Ovary (tissue), 9 donors: Measurements from ENCODE around the gene PARP2. TPM values are rescaled to one million over a fixed set of nuclear protein-coding genes. Genes with fewer than 3 reads are reported as not detected.
"Not testable (repeated sequence)": the region's sequence is repeated elsewhere in the genome, so short reads cannot be mapped to it uniquely, and the experiment has no call there.

ENCODE experiments used
- DNase-seq, 5 donors: peaks; one replicate each; pipeline ENCODE4 v3.0.0-alpha.2; 2019 to 2020
- H3K27ac ChIP-seq, 2 donors: fragments of 200-600 bp; one replicate each; pipeline versions ENCODE4 v1.5.1 to v1.8.0; 2019 to 2022
- H3K27me3 ChIP-seq: fragments of 200-600 bp; one replicate; pipeline ENCODE4 v1.8.0; 2022
- H3K36me3 ChIP-seq: fragments of 200-600 bp; sonication (generic); one replicate; pipeline ENCODE4 v1.5.1; 2019
- H3K4me1 ChIP-seq: one replicate; pipeline ENCODE4 v1.8.1; 2013; ENCODE audit warnings: mild to moderate bottlenecking, moderate library complexity; ENCODE audit not compliant: insufficient read depth
- H3K4me3 ChIP-seq: fragments of 200-600 bp; sonication (generic); one replicate; pipeline ENCODE4 v1.5.1; 2017
- H3K9me3 ChIP-seq, 2 donors: fragments of 200-600 bp in 1 of 2; sonication (generic) in 1 of 2; one replicate each; pipeline versions ENCODE4 v1.5.1 to v1.8.1; 2013 to 2019; ENCODE audit warnings: mild to moderate bottlenecking in 1 of 2, moderate library complexity in 1 of 2
- CTCF ChIP-seq, 3 donors: fragments of 450-650 bp in 2 of 3; fragments of 200-600 bp in 1 of 3; IDR thresholded peaks; one replicate each; pipeline versions ENCODE4 v1.5.1 to v1.8.0; 2016 to 2022; ENCODE audit warnings: antibody characterized with exemption in 3 of 3, mild to moderate bottlenecking in 1 of 3
- EP300 ChIP-seq: sonication (generic); formaldehyde crosslinking; IDR thresholded peaks from one replicate; pipeline ENCODE4 v1.6.1; 2017; ENCODE audit warnings: antibody characterized with exemption
- POLR2A ChIP-seq: fragments of 450-650 bp; IDR thresholded peaks from one replicate; pipeline ENCODE4 v1.6.1; 2017; ENCODE audit warnings: antibody characterized with exemption, mild to moderate bottlenecking, moderate library complexity
- WGBS, 3 donors: extraction: QIAGEN DNeasy Blood & Tissue Kit in 1 of 3; methylation state at CpG; one replicate each; pipeline versions ENCODE4 v1.1.5 to v1.1.7; 2013 to 2017; 5-methylcytosine and 5-hydroxymethylcytosine counted together
- intact Hi-C, 4 donors: fragments of 100-400 bp; cut with DNase I; formaldehyde crosslinking; loops; one replicate each; pipeline versions ENCODE4 v1.11.0 to v1.15.1; 2022 to 2023
- polyA plus RNA-seq, 2 donors: library from polyadenylated mRNA; stranded (reverse); fragments of 200-250 nt in 1 of 2; fragments of 350-450 nt in 1 of 2; fragmentation: Illumina TruSeq in 1 of 2; extraction: RNeasy Lipid Tissue Mini Kit (QIAGEN cat#74804) in 1 of 2; gene quantifications; one replicate each; pipeline ENCODE4 v1.2.3, GENCODE V29; 2013 to 2014
- total RNA-seq, 7 donors: library from RNA; depleted of rRNA in 2 of 7; stranded (reverse); fragments of >200 nt in 2 of 7; fragmentation: NEBNext Ultra II Directional in 3 of 7; extraction: Animal tissue kit (Norgen Biotek cat#: 25700) in 3 of 7; gene quantifications; one replicate each; pipeline versions ENCODE4 v1.1.0 to v1.2.4, GENCODE V29; 2016 to 2023
- donor health status: DM: no; HTN: no; CAD: no; lungs with moderate emphysema.
- donor health status: DM: no; HTN: no; CAD: no.
- donor health status: Bipolar disorder and iron deficiency.
- donor health status: DM: yes; HTN: yes; CAD: no.
- donor health status: DM: no; HTN: no; CAD: no.
- donor health status: DM: yes; HTN: yes; CAD: no.

Gene PARP2
- total and polyA plus RNA-seq, 9 donors = 7.1 to 38.7 (median 22.8) TPM

GRCh38 chr14:20332431-20332787 lies 11.0 kb upstream of the PARP2 start:
- no peaks in the 10 kb centered on the region for H3K36me3 ChIP-seq
- no peaks in the 10 kb centered on the region for H3K9me3 ChIP-seq
- WGBS, 3 donors = 0 to 1% (median 0%) methylated on average over 4 of the region's 4 CpGs
- no peaks in the 10 kb centered on the region for H3K4me1 ChIP-seq
- H3K27ac ChIP-seq = peak overlapping the region; percentile 61 to 90
- no peak for TF ChIP-seq EP300
- no peak for TF ChIP-seq CTCF (IDR thresholded peaks at IDR 0.05)
- no peak for TF ChIP-seq POLR2A
- H3K27me3 ChIP-seq = no peaks in the 10 kb centered on the region
- H3K4me3 ChIP-seq = peak overlapping the region; percentile 73
- intact Hi-C loops = no loop called here
- DNase-seq = no peak

GRCh38 chr14:20332788-20333493 lies 10.5 kb upstream of the PARP2 start, which contains the start of gene CCNB1IP1:
Gene CCNB1IP1 (minus strand): TSS chr14:20333279. CDS start chr14:20316523, 16,756 bp downstream.
- TF ChIP-seq CTCF (IDR thresholded peaks at IDR 0.05) (no peak), POLR2A (peak; percentile 78), EP300 (no peak)
- WGBS, 3 donors = 0 to 1% (median 0%) methylated on average over 19 of the region's 19 CpGs
- DNase-seq = peak; percentile 63 to 78 (median 66)
- H3K27me3 ChIP-seq = no peaks in the 10 kb centered on the region
- intact Hi-C loops = no loop called here
- H3K4me3 ChIP-seq = peak within 1 kb of the TSS; percentile 73
- H3K36me3 ChIP-seq = no peaks in the 10 kb centered on the region
- H3K27ac ChIP-seq = peak within 1 kb of the TSS; percentile 61 to 90
- no peaks in the 10 kb centered on the region for H3K4me1 ChIP-seq
- no peaks in the 10 kb centered on the region for H3K9me3 ChIP-seq

- peak overlapping the region; percentile 73 for H3K4me3 ChIP-seq
- H3K9me3 ChIP-seq = no peaks in the 10 kb centered on the region
- peak overlapping the region; percentile 61 to 90 for H3K27ac ChIP-seq
- no peaks in the 10 kb centered on the region for H3K4me1 ChIP-seq
- H3K36me3 ChIP-seq = no peaks in the 10 kb centered on the region
- WGBS, 3 donors = 4 to 7% (median 7%) methylated on average over 3 of the region's 3 CpGs
- TF ChIP-seq EP300 (no peak), CTCF (IDR thresholded peaks at IDR 0.05) (no peak), POLR2A (no peak)
- H3K27me3 ChIP-seq = no peaks in the 10 kb centered on the region
- DNase-seq = no peak
- intact Hi-C loops = no loop called here
These were observed 10.0 kb upstream of the PARP2 start for GRCh38 chr14:20333494-20333841.

GRCh38 chr14:20334017-20334416 lies 9.4 kb upstream of the PARP2 start:
- WGBS, 3 donors = 62 to 68% (median 64%) methylated on average over 7 of the region's 7 CpGs
- no peak for DNase-seq
- Histone ChIP-seq H3K27me3 (no peaks in the 10 kb centered on the region), H3K4me3 (no peak overlapping the region), H3K9me3 (no peaks in the 10 kb centered on the region), H3K27ac (peak overlapping the region; percentile 61 to 90), H3K36me3 (no peaks in the 10 kb centered on the region), H3K4me1 (no peaks in the 10 kb centered on the region)
- intact Hi-C loops = no loop called here
- no peak for TF ChIP-seq CTCF (IDR thresholded peaks at IDR 0.05)
- no peak for TF ChIP-seq POLR2A
- TF ChIP-seq EP300 = no peak

GRCh38 chr14:20341032-20341431 lies 2.4 kb upstream of the PARP2 start:
- not testable (repeated sequence) for DNase-seq, H3K4me3 ChIP-seq, H3K9me3 ChIP-seq, H3K4me1 ChIP-seq, H3K27me3 ChIP-seq, H3K36me3 ChIP-seq, H3K27ac ChIP-seq
- intact Hi-C loops = loop anchor here in 3 of 4 donors (5.0 to 10.0 kb wide), 4 partner anchors 116 to 344 kb away; partner anchors contain the start of genes RNASE4 (in 2 of the 3), ANG (in 1 of the 3) and APEX1 (in 1 of the 3)
- WGBS, 3 donors = 90 to 94% (median 91%) methylated on average over 4 of the region's 4 CpGs
